RCC 7860 (cell line): ENCODE measurements around the gene HERPUD1.
"Not testable (repeated sequence)": the region's sequence is repeated elsewhere in the genome, so short reads cannot be mapped to it uniquely, and the experiment has no call there.

ENCODE experiments used
- DNase-seq: peaks from one replicate; pipeline ENCODE4 v3.0.0-alpha.2; 2015; ENCODE audit warnings: low spot score
- FAIRE-seq: peaks from 2 replicates; lab custom pipeline; 2012; peaks lifted over from hg19 to GRCh38; lab: Jason Lieb, UNC

The HERPUD1 gene

GRCh38 chr16:56977823-56978430 is 46.0 kb downstream of the HERPUD1 start:
- FAIRE-seq (no peak), DNase-seq (no peak)

GRCh38 chr16:56980201-56980535 is 48.2 kb downstream of the HERPUD1 start:
- FAIRE-seq (no peak), DNase-seq (no peak)

- DNase-seq, result no peak
- FAIRE-seq, result no peak
Observed at GRCh38 chr16:56980792-56981724, 49.1 kb downstream of the HERPUD1 start.

GRCh38 chr16:56981729-56982271 is 49.9 kb downstream of the HERPUD1 start:
- no peak for FAIRE-seq
- DNase-seq, result no peak

GRCh38 chr16:56982695-56983094 is 50.8 kb downstream of the HERPUD1 start:
- no peak for FAIRE-seq
- no peak for DNase-seq

- DNase-seq, result no peak
- FAIRE-seq, result no peak
Observed at GRCh38 chr16:56983211-56983751, 51.3 kb downstream of the HERPUD1 start.

- no peak for DNase-seq
- no peak for FAIRE-seq
Observed at GRCh38 chr16:56984639-56985038, 52.7 kb downstream of the HERPUD1 start.

- peak; percentile 50 for FAIRE-seq
- peak; percentile 61 for DNase-seq
Observed at GRCh38 chr16:56985288-56985961, 53.5 kb downstream of the HERPUD1 start.

GRCh38 chr16:56985962-56986360 is 54.0 kb downstream of the HERPUD1 start:
- DNase-seq, result no peak
- no peak for FAIRE-seq

- DNase-seq, result no peak
- no peak for FAIRE-seq
Observed at GRCh38 chr16:56986361-56986760, 54.4 kb downstream of the HERPUD1 start.

- not testable (repeated sequence) for FAIRE-seq, DNase-seq
Observed at GRCh38 chr16:56986908-56987307, 55.0 kb downstream of the HERPUD1 start.

GRCh38 chr16:56987692-56988091 is 55.8 kb downstream of the HERPUD1 start:
- FAIRE-seq, result no peak
- no peak for DNase-seq

GRCh38 chr16:56988161-56988947 is 56.4 kb downstream of the HERPUD1 start:
- FAIRE-seq (no peak), DNase-seq (no peak)

GRCh38 chr16:56988948-56989945 is 57.3 kb downstream of the HERPUD1 start, which contains the start of gene NLRC5:
NLRC5 (plus strand) TSS chr16:56989557; CDS start chr16:57020713, 31,156 bp downstream.
- DNase-seq, result peak; percentile 60
- FAIRE-seq, result no peak

- DNase-seq (no peak), FAIRE-seq (no peak)
Observed at GRCh38 chr16:56989988-56990387, 58.0 kb downstream of the HERPUD1 start.

GRCh38 chr16:56990407-56991286 is 58.7 kb downstream of the HERPUD1 start:
- FAIRE-seq, result no peak
- DNase-seq, result no peak

- FAIRE-seq, result not testable (repeated sequence)
Observed at GRCh38 chr16:56992431-56992830, 60.5 kb downstream of the HERPUD1 start.

GRCh38 chr16:56993204-56993603 is 61.3 kb downstream of the HERPUD1 start:
- no peak for FAIRE-seq
- DNase-seq, result no peak

More at GRCh38 chr16:56992431-56992830, 60.5 kb downstream of the HERPUD1 start:
- DNase-seq, result not testable (repeated sequence)
